ENCODE measurements around the gene TENT5C.

DNA sequence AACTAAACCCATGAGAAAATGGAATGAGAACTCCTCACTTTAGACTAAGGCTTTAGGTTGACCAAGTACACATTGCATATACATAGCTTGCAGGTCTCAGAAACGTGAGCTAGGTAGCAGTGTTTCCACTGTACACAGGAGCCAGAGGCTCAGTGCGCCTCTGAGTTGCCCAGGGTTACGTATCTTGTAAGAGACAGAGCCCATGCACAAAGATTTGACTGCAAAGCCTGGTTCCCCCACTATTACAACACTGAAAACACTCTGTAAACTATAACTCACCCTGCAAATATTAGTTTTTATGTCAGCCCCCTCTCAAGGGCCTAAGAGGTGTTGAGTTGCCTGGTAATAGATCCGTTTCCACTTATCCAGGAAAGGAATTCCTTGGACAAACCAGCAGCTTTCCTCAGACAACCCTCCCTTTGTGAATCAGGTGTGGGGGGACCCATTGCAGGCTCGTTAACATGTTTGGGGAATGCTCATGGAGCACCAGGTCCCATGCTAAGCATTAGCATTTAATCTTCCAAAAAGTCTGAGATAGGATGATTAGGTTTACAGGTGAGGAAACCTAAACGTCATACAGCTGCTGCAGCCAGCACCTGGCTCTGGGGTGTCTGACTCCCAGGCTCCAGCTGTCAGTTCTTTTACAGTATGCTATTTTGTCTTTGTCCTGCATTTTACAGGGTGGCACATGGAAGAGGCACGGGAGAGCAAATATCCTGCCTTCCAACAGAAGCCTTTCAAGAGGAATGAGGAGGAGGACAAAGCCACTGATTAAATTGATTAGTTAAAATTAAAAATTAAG, 25.7 kb downstream of the TENT5C start:
- no peak for TF ChIP-seq CTCF (conservative IDR thresholded peaks at IDR 0.05 in 1 of 2, IDR thresholded peaks at IDR 0.05 in 1 of 2; ENCODE audit: extremely low read depth in 1 of 2, insufficient read depth in 1 of 2, low read depth in 1 of 2, low read length in 2 of 2)
- no peak for TF ChIP-seq EZH2 (IDR thresholded peaks at IDR 0.05; ENCODE audit: borderline replicate concordance, low read length)

All from mammary epithelial cell (primary cell).